Activated CD8-positive, alpha-beta memory T cell treated with anti-CD3 and anti-CD28 coated beads, Interleukin-2, amount 10 ng/mL, durations not matched to agents 7 days and 5 days (primary cell): Measurements from ENCODE around the gene ZNF197. TPM values are rescaled to one million over a fixed set of nuclear protein-coding genes. Genes with fewer than 3 reads are reported as not detected.
"Not testable (repeated sequence)": the region's sequence is repeated elsewhere in the genome, so short reads cannot be mapped to it uniquely, and the experiment has no call there.

Experiments used
- ATAC-seq: fragments of 150-1000 bp; cut with Tn5 transposase; one replicate; pipeline ENCODE4 v1.10.0; 2021; ENCODE audit warnings: moderate library complexity
- CTCF ChIA-PET: fragments of 350-600 bp; sonication (Branson Sonifier 250); formaldehyde crosslinking; loops from one replicate; lab custom pipeline; 2021; ENCODE audit warnings: antibody characterized with exemption; lab: Charles Lee
- DNase-seq: peaks from one replicate; pipeline ENCODE4 v3.0.0-alpha.2; 2020
- H3K27ac Mint-ChIP-seq: one replicate; pipeline ENCODE4 v1.8.0; 2021; ENCODE audit warnings: mild to moderate bottlenecking, mixed read lengths
- H3K27me3 Mint-ChIP-seq: one replicate; pipeline ENCODE4 v1.8.0; 2021; ENCODE audit warnings: mixed read lengths
- H3K36me3 Mint-ChIP-seq: one replicate; pipeline ENCODE4 v1.8.0; 2021; ENCODE audit warnings: mild to moderate bottlenecking, mixed read lengths
- H3K4me1 Mint-ChIP-seq: one replicate; pipeline ENCODE4 v1.8.0; 2021; ENCODE audit warnings: mixed read lengths
- H3K4me3 Mint-ChIP-seq: one replicate; pipeline ENCODE4 v1.8.0; 2021; ENCODE audit warnings: mild to moderate bottlenecking, moderate library complexity, mixed read lengths
- H3K9me3 Mint-ChIP-seq: one replicate; pipeline ENCODE4 v1.8.0; 2022; ENCODE audit warnings: low read depth, mixed read lengths
- total RNA-seq, 2 experiments: library from RNA; stranded (reverse); gene quantifications; one replicate each; pipeline ENCODE4 v1.2.3, GENCODE V29; 2021

ZNF197 gene
- total RNA-seq: 10 to 100 TPM; 12.7 to 13.8 TPM

DNA sequence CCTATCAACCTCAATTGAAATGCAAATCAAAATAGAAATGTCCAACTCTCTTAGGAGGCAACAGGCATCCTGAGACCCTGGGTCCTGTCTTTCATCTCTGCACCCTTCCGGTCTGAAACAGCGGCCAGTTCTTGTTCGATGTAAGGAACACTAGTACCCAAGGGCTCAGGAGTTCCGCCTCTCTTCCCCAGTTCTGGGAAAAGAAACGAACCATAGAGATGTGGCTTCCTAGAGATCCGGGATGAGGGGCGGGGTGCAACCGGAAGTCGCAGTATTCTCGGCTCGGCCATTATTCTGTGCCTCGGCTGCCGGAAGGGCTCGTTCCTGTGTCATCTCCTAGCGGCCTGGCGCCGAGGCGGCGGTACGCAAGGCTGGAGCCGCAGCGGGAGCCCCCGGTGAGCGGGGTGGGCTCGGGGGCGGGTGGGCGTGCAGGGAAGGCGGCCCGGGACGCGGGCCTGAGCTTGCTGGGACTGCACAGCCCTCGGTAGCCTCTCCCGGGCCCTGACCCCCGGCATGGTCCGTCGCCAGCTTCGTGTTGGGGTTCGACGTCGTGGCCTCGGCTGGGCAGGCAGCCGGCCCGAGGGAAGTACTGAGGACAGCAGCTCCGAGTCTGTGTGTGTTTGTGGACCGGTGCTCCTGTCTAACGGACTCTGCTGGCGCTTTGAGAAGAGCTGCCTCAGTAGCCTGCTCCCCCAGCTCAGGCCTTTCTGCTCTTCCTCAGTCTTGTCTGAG lies at the start of gene ZNF197:
Gene ZNF197 (plus strand): TSS at position 288 of the 732 bp plus-strand sequence. CDS start 4,119 bp downstream, outside the sequence.
- Mint-ChIP-seq H3K9me3 (peaks cover 6% of the 10 kb centered on the region), H3K27me3 (no peaks in the 10 kb centered on the region), H3K27ac (peak within 1 kb of the TSS; percentile 82), H3K36me3 (peaks cover 35% of the 10 kb centered on the region), H3K4me3 (peak within 1 kb of the TSS; percentile 87), H3K4me1 (peaks cover 26% of the 10 kb centered on the region)
- ATAC-seq (peak; percentile 93), DNase-seq (peak; percentile 80)
- CTCF ChIA-PET: interaction anchor here (0.6 to 1.6 kb wide), 6 partner anchors 10 to 104 kb away, joined by 3 to 7 read pairs (median 3); partner anchors contain the start of gene ZNF501

DNA sequence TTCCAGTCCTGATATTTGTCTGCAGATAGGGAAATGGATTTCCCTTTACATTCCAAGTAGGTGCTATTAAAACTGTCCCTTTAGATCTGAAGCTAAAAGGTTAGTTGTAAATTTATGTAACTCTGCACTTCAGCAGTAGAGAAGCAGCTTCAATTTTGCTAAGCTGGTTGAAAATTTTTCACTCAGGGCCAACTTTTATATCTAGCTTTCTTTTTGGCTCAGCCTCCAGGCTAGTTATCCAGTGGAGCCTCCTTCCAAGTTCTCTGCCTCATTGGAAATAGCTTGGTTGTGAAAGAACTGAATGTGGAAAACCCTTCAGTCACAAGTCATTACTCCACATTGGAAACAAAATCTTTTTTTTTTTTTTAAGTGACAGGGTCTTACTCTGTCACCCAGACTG lies 48.2 kb upstream of the ZNF197 start:
- DNase-seq: no peak
- peaks cover 26% of the 10 kb centered on the region for H3K9me3 Mint-ChIP-seq
- peaks cover 23% of the 10 kb centered on the region for H3K36me3 Mint-ChIP-seq
- ATAC-seq: no peak
- CTCF ChIA-PET: no interaction called here
- H3K27me3 Mint-ChIP-seq: no peaks in the 10 kb centered on the region
- no peak overlapping the region for H3K4me3 Mint-ChIP-seq
- no peaks in the 10 kb centered on the region for H3K4me1 Mint-ChIP-seq
- no peak overlapping the region for H3K27ac Mint-ChIP-seq

DNA sequence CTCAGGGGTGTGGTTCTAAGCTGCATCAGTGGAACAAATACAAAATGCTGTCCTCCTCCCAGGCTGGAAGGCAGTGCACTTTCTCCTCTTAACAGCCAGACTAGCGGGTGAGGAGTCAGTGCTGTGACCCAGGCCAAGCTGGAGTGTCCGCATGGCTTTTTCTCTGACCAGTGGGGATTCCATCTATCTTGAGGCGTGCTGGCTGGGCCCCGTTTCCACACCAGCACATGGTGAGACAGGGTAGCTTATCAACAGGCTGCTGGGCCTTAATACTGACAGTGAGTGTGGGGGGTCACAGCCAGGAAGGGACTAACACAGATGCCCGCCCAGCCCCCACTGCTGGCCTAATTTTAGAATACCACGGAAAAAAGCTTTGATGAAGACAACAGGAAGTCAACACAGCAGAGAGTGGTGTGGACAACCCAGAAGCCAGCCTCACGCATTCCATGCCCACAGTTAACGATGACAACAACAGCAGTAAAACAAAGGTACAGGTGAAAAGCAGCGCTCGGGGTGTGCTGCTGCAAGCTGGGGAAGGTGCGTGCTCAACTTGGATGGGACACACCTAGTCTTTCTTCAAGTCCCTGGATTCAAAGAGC lies 47.4 kb upstream of the ZNF197 start:
- DNase-seq, CTCF ChIA-PET, H3K27me3 Mint-ChIP-seq, H3K27ac Mint-ChIP-seq, H3K4me3 Mint-ChIP-seq, ATAC-seq, H3K4me1 Mint-ChIP-seq: not testable (repeated sequence)
- Mint-ChIP-seq H3K36me3 (peaks cover 18% of the 10 kb centered on the region), H3K9me3 (peaks cover 19% of the 10 kb centered on the region)

DNA sequence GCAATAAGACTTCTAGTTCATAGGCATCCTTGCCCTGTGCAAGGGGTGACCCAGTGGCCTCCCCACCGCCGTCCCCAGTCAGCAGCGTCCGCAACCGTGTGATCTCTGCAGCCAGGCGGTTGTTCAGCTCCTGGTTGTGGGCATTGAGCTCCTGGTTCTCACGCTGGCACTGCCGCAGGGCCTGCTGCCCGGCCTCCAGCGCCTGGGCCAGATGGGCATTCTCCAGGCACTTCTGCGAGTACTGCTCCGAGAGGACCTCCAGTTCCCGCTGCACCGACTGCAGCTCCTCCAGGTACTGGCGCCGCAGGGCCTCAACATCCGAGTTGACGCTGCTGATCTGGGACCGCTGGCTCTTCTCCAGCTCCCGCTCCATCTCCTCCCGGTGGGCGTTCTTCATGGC lies 46.5 kb upstream of the ZNF197 start:
- H3K4me1 Mint-ChIP-seq, ATAC-seq, H3K4me3 Mint-ChIP-seq, H3K27ac Mint-ChIP-seq, H3K27me3 Mint-ChIP-seq, DNase-seq, CTCF ChIA-PET: not testable (repeated sequence)
- peaks cover 14% of the 10 kb centered on the region for H3K36me3 Mint-ChIP-seq
- H3K9me3 Mint-ChIP-seq: peaks cover 14% of the 10 kb centered on the region

DNA sequence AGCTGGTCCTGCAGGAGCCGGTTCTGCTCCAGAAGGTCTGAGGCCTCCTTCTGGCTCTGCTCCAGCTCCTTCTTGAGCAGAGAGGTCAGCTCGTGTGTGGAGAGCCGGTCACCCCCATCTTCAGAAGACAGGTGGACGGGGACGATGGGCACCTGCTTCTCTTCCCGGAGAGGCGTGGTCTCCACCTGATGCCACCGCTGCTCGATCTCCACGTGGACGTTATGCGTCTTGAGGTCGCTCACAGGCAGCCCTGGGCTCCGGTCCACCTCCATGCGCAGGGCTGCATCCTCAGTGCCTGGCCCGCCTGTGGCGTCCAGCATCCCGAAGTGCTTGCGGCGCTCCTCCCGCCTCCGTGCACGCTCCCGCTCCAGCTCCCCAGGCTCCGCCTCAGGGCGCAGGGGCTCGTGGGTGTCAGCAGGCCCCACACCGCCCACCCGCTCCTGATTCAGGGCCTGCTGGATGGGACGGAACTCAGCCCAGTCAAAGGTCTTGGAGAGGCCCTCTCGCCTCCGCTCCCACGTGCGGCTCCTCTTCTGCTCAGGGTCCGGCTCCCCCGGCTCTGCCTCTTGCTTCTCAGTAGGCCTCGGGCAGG lies 45.8 kb upstream of the ZNF197 start:
- ATAC-seq, H3K27me3 Mint-ChIP-seq, H3K4me1 Mint-ChIP-seq, H3K4me3 Mint-ChIP-seq, DNase-seq, H3K27ac Mint-ChIP-seq, CTCF ChIA-PET: not testable (repeated sequence)
- Mint-ChIP-seq H3K36me3 (peaks cover 14% of the 10 kb centered on the region), H3K9me3 (peaks cover 14% of the 10 kb centered on the region)

DNA sequence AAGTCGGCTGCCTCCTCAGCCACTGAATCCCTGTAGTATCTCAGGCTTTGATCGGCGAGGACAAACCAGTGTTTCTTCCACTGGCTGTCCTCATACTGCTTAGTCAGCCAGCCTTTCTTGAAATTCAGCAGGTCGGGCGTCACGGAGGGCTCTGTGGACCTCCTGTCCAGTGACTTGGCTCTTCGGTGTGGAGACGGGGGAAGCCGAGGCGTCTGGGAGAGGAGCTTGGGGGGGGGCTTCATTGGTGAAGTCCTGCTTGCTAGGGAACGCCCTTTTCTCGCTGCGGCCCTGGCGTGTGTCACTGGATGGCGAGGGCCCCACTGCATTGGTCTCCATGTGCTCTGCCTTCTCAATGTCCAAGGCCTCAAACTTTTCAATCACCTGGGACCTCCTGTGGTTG lies 45.1 kb upstream of the ZNF197 start:
- H3K27ac Mint-ChIP-seq, CTCF ChIA-PET, H3K27me3 Mint-ChIP-seq, DNase-seq, H3K4me3 Mint-ChIP-seq, H3K4me1 Mint-ChIP-seq, ATAC-seq: not testable (repeated sequence)
- Mint-ChIP-seq H3K36me3 (peaks cover 12% of the 10 kb centered on the region), H3K9me3 (peaks cover 13% of the 10 kb centered on the region)

DNA sequence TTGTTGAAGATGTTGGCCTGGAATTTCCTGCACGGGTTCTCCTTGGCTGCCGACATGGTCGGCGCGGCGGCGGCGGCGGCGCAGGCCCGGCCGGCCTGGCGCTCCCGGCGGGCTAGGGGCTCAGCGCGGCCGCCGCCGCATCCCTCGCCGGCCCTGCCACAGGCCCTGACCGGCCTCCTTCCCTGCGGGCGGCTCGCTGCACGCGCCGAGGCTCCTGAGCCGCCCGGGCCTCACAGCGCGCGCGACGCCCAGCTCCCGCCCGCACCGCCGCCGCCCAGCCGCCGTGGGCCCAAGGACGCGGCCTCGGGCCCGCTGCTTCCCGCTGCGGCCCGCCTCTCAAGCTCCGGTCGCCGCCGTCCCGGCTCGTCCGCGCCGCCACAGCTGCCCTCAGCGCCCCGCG lies 43.9 kb upstream of the ZNF197 start:
- CTCF ChIA-PET, H3K27ac Mint-ChIP-seq, H3K4me1 Mint-ChIP-seq, ATAC-seq, DNase-seq, H3K4me3 Mint-ChIP-seq: not testable (repeated sequence)
- peaks cover 12% of the 10 kb centered on the region for H3K36me3 Mint-ChIP-seq
- H3K9me3 Mint-ChIP-seq: peaks cover 13% of the 10 kb centered on the region
- peaks cover 16% of the 10 kb centered on the region for H3K27me3 Mint-ChIP-seq

DNA sequence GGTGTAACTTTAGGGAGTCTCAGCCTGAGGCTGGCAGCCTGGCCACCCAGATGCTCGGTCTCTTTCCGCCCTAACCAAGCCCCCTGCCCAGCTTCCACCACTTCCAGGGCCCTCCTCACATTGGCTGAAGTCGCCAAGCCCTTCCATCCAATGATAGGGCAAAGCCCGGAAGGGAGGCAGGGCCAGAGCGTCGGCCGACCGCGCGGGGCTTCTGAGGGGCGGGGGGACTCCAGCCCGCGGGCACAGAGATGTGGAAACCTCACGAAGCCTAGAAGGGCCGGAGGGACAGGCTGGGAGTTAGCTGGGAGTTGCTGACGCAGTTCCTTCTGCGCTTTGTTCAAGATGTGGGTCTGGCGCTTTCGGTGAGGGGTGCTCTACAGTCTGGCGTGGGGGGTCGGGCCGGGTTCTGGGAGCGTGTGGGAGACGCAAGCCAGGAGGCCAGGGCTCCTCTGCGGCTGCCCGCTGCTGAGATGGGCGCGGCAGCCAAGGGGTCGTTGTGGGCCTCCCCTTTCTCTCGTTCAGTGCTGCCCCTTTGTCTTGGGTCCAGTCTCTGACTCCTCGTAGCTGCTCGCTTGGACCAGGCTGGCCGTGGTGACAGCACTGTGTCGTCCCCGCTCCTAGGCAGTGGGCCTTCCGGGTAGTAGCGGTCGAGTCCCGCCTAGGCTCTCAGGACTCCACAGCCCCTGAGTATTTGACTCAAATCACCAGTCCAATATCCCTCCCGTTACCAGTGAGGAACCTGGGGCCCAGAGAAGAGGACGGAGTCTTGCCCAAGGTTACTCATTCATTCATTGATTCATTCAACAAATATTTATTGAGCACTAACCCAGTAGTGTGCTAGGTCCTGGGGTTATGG lies 40.0 kb upstream of the ZNF197 start, which contains the start of gene ZNF660:
Gene ZNF660 (plus strand): TSS at position 319 of the 856 bp plus-strand sequence. CDS start 9,230 bp downstream, outside the sequence.
- Mint-ChIP-seq H3K4me1 (no peaks in the 10 kb centered on the region), H3K27ac (no peak within 1 kb of the TSS), H3K4me3 (peak within 1 kb of the TSS; percentile 7), H3K9me3 (peaks cover 18% of the 10 kb centered on the region), H3K27me3 (peaks cover 19% of the 10 kb centered on the region), H3K36me3 (peaks cover 12% of the 10 kb centered on the region)
- DNase-seq (no peak), ATAC-seq (no peak)
- CTCF ChIA-PET: no interaction called here

DNA sequence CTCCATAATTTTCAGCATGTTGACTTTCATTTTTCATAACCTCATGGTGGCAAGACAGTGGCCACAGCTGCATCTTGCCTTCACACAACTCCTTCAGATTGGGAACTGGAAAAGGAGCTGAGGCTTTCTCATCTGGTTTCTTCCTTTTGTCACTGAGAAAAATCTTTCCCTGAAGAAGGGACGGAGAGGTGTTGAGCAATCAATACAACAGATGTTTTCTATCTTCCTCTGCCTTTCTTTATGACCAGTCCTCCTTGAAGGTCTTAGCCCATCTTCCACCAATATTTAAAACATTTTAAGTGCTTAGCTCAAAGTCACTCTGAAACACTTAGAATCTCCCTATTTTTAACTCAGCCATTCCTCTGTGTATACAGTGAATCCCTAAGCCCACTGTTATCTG lies 28.2 kb upstream of the ZNF197 start:
- H3K4me1 Mint-ChIP-seq: no peaks in the 10 kb centered on the region
- no peak for ATAC-seq

DNA sequence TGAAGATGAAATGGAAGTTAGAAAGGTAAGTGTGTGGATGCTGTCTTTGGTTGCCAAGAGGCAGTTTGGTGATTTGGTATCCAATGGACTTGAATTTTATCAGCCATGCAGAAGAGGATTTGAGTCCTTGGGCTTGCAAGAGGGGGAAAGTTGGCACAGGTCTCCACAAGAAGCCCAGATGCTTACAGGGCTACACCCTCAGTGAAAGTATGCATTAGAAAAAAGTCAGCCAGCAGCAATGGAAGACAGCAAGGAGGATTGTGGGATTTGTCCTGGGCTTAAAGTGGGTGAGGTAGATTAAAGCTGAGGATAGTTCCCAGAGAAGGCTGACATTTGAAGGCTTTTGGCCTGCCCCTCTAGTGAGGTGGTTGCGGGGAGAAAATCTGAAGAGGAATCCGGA lies 23.1 kb upstream of the ZNF197 start:
- Mint-ChIP-seq H3K27ac (no peak overlapping the region), H3K27me3 (no peaks in the 10 kb centered on the region), H3K4me3 (no peak overlapping the region), H3K4me1 (no peaks in the 10 kb centered on the region), H3K9me3 (peaks cover 8% of the 10 kb centered on the region), H3K36me3 (peaks cover 4% of the 10 kb centered on the region)
- ATAC-seq (no peak), DNase-seq (no peak)
- CTCF ChIA-PET: no interaction called here

More for the DNA sequence above, 28.2 kb upstream of the ZNF197 start:
- no peak for DNase-seq
- Mint-ChIP-seq H3K27me3 (no peaks in the 10 kb centered on the region), H3K9me3 (peaks cover 27% of the 10 kb centered on the region), H3K27ac (no peak overlapping the region), H3K4me3 (no peak overlapping the region), H3K36me3 (peaks cover 5% of the 10 kb centered on the region)
- CTCF ChIA-PET: no interaction called here

DNA sequence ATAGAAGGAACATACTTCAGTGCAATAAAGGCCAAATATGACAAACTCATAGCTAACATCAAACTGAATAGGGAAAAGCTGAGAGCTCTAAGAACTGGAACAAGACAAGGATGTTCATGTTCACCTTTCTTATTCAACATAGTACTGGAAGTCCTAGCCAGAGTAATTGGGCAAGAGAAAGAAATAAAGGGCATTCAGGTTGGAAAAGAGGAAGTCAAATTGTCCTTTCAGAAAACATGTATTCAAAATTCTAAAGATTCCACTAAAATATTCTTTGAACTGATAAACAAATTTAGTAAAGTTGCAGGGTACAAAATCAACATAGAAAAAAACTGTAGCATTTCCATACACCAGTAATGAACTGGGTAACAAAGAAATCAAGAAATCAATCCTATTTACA lies 12.2 kb upstream of the ZNF197 start:
- peaks cover 13% of the 10 kb centered on the region for H3K9me3 Mint-ChIP-seq
- no peak for ATAC-seq
- peaks cover 12% of the 10 kb centered on the region for H3K36me3 Mint-ChIP-seq
- CTCF ChIA-PET: no interaction called here
- no peaks in the 10 kb centered on the region for H3K4me1 Mint-ChIP-seq
- DNase-seq: no peak
- peaks cover 5% of the 10 kb centered on the region for H3K27me3 Mint-ChIP-seq
- no peak overlapping the region for H3K27ac Mint-ChIP-seq
- H3K4me3 Mint-ChIP-seq: no peak overlapping the region

DNA sequence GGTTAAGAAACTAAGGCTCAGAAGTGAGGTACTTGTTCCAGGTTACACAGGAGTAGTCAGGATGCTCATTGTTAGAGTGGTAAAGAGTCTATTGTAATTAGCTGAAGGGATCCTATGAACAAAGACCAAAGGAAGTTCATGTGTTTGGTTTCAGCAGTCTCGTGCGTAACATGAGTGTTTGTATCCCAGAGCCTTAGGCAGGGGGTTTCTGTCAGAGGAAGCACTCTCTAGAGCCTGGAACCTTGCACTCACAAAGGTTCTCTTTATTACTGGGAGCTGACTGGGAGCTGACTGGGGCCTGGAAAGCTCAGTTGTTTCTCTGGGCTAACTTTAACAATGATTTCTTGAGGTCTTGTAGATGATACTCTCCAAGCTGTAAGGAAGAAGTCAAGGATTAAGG lies 3.9 kb downstream of the ZNF197 start:
- ATAC-seq (no peak), DNase-seq (no peak)
- no peak overlapping the region for H3K27ac Mint-ChIP-seq
- peaks cover 63% of the 10 kb centered on the region for H3K36me3 Mint-ChIP-seq
- H3K4me1 Mint-ChIP-seq: peaks cover 23% of the 10 kb centered on the region
- no peaks in the 10 kb centered on the region for H3K27me3 Mint-ChIP-seq
- CTCF ChIA-PET: no interaction called here
- H3K9me3 Mint-ChIP-seq: peaks cover 3% of the 10 kb centered on the region
- no peak overlapping the region for H3K4me3 Mint-ChIP-seq

DNA sequence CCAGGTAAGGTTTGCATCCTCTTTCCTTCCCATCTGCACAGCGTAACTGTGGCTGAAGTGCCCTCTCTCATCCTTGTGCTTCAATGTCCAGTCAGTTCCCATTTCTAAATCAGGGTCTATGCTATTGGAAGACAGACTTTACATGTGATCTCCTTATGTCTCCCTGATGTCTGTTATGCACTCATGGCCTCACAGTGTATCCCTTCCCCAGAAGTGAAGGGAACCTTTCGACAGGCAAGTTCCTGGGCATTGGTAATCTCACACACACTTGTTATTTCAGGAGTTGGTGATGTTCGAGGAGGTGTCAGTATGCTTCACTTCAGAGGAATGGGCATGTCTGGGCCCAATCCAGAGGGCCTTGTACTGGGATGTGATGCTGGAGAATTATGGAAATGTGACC lies 7.4 kb downstream of the ZNF197 start:
- DNase-seq: no peak
- Mint-ChIP-seq H3K27ac (no peak overlapping the region), H3K4me1 (peaks cover 3% of the 10 kb centered on the region), H3K36me3 (peaks cover 80% of the 10 kb centered on the region), H3K9me3 (peaks cover 9% of the 10 kb centered on the region), H3K4me3 (no peak overlapping the region), H3K27me3 (no peaks in the 10 kb centered on the region)
- ATAC-seq: no peak
- CTCF ChIA-PET: no interaction called here
